Keratinocyte (primary cell): Measurements from ENCODE around the gene SORBS2.

Experiments used
- EZH2 ChIP-seq: IDR thresholded peaks from one replicate; pipeline ENCODE4 v1.6.1; 2012; ENCODE audit warnings: inconsistent platforms, mild to moderate bottlenecking, low read length, moderate library complexity
- TF ChIP-seq, protein P1 (sequence below), 3 experiments: IDR thresholded peaks in 1 of 3; conservative IDR thresholded peaks in 1 of 3; optimal IDR thresholded peaks in 1 of 3; 2 replicates in 2 of 3; 3 replicates in 1 of 3; pipeline versions ENCODE3 to v1.5.1; 2011; ENCODE audit warnings: low read length in 3 of 3, mild to moderate bottlenecking in 3 of 3, moderate library complexity in 2 of 3, control low read depth in 1 of 3, inconsistent platforms in 1 of 3; ENCODE audit not compliant: insufficient read depth in 2 of 3; ENCODE audit errors: extremely low read depth in 1 of 3

DNA sequence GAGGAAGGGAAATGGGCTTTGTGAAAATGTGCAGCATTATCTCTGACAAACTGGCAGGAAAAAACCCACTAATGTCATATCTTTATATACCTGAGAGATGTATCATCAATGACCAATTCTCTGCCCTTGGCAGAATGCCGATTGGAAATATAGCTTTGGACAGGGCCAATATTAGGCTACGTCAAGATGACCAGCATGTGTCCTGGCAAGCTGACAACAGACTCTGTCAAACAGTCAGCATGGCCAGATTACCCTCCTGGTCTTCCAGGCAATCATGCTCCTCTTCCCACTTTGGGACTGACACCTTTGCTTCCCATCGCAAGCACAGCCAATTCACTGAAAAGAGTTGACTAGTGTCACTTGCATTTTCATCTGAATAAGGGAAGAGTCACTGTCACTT lies 57.0 kb downstream of the SORBS2 start:
- TF ChIP-seq, protein P1, sequence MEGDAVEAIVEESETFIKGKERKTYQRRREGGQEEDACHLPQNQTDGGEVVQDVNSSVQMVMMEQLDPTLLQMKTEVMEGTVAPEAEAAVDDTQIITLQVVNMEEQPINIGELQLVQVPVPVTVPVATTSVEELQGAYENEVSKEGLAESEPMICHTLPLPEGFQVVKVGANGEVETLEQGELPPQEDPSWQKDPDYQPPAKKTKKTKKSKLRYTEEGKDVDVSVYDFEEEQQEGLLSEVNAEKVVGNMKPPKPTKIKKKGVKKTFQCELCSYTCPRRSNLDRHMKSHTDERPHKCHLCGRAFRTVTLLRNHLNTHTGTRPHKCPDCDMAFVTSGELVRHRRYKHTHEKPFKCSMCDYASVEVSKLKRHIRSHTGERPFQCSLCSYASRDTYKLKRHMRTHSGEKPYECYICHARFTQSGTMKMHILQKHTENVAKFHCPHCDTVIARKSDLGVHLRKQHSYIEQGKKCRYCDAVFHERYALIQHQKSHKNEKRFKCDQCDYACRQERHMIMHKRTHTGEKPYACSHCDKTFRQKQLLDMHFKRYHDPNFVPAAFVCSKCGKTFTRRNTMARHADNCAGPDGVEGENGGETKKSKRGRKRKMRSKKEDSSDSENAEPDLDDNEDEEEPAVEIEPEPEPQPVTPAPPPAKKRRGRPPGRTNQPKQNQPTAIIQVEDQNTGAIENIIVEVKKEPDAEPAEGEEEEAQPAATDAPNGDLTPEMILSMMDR (optimal IDR thresholded peaks at IDR 0.05 in 1 of 3, IDR thresholded peaks at IDR 0.05 in 1 of 3, conservative IDR thresholded peaks at IDR 0.05 in 1 of 3; ENCODE audit: extremely low read depth in 1 of 3, insufficient read depth in 2 of 3, low read length in 3 of 3) = no peak
- no peak for TF ChIP-seq EZH2
